ENCODE measurements around the gene COPZ2. TPM values are rescaled to one million over a fixed set of nuclear protein-coding genes. Genes with fewer than 3 reads are reported as not detected.
A peak's percentile ranks its signal among the peaks of the same experiment; 100 is the strongest.

COPZ2 gene
- polyA plus RNA-seq, 1 of the 3 experiments (the other 2 are of a cell fraction) = 36.9 TPM

DNA sequence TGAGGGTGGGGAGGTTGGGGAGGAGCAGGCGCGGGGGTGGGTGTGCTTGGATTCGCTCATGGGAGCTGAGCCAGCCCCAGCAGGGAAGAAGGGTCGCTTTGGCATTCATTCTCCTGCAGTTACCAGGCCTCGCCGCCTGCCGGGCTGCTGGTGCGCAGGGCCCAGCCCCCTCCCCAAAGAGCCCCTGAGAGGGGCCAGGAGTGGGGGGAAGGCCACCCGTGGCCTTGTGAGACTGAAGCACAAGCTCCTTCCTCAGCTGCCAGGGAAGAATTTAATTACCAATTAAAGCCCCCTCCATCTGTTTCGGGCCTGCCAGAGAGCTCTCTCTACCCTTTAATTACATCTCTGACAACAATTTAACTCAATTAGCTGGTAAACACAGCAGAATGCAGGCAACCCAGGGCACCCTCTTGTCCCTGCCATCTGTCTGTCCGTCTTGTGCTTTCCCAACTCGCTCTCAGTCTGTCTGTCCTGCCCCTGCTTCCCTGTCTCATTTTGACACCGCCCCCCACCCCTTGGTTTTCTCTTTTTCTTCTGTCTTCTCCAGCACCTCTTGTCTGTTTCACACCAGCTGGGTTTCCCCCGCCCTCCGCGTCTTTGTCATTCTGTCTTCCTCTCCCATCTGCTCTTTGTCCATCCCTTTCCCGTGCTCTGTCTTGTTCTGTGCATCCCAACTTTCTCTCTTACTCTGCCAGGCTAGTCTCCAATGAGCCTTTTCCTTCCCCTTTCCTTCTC, 34.0 kb downstream of the COPZ2 start (continued):
- no peak for TF ChIP-seq MEF2A (IDR thresholded peaks at IDR 0.05; ENCODE audit: borderline replicate concordance, low read depth)
- TF ChIP-seq, protein P1, sequence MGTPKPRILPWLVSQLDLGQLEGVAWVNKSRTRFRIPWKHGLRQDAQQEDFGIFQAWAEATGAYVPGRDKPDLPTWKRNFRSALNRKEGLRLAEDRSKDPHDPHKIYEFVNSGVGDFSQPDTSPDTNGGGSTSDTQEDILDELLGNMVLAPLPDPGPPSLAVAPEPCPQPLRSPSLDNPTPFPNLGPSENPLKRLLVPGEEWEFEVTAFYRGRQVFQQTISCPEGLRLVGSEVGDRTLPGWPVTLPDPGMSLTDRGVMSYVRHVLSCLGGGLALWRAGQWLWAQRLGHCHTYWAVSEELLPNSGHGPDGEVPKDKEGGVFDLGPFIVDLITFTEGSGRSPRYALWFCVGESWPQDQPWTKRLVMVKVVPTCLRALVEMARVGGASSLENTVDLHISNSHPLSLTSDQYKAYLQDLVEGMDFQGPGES (IDR thresholded peaks at IDR 0.05; ENCODE audit: low read depth, low read length) = no peak
- no peak for TF ChIP-seq TAF1 (IDR thresholded peaks at IDR 0.05; ENCODE audit: borderline replicate concordance, low read depth, low read length)
- peak; percentile 37; the same call in 1 of the 2 replicates for TF ChIP-seq TCF12 (IDR thresholded peaks at IDR 0.05)
- TF ChIP-seq, protein P2, sequence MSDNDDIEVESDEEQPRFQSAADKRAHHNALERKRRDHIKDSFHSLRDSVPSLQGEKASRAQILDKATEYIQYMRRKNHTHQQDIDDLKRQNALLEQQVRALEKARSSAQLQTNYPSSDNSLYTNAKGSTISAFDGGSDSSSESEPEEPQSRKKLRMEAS (IDR thresholded peaks at IDR 0.05; ENCODE audit: low read depth) = no peak
- peak; percentile 67; the same call in 1 of the 2 replicates for TF ChIP-seq TEAD4 (IDR thresholded peaks at IDR 0.05; ENCODE audit: borderline replicate concordance, insufficient read depth)
- TF ChIP-seq GATA2 (CRISPR knock-in tag; IDR thresholded peaks at IDR 0.05) = peak; percentile 62; the same call in 1 of the 2 replicates
- no peak for TF ChIP-seq YY1 (IDR thresholded peaks at IDR 0.05; ENCODE audit: low read depth)
- no peak for TF ChIP-seq RXRA (IDR thresholded peaks at IDR 0.05; ENCODE audit: borderline replicate concordance, low read depth)
- TF ChIP-seq GABPA (IDR thresholded peaks at IDR 0.05; ENCODE audit: low read depth) = no peak
- TF ChIP-seq NRF1 (IDR thresholded peaks at IDR 0.05; ENCODE audit: low read depth, low read length) = no peak

DNA sequence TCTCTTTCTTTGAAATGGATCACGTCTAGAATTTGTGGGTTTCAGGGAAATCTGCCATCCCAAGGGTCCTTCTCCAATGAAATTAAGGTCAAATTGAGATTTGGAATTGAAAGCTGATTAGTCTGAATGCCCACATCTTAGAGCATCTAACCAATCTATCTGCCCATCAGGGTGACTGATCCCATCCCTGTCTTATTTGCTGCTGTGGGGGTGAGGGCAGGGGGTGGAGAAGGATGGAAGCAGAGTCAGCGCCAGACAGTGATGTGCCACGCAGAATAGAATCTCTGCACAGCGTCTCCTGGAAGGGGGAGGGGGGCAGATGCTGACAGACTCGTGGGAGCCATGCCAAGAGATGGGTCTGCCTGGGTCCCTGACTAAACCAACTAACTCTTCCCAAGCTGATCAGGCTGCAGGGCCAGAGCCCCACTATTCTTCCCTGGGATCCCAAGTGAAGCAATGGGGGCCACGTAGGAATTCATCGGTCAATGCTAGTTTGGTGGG, 34.6 kb downstream of the COPZ2 start:
- Histone ChIP-seq H2AFZ (ENCODE audit: low read depth) (peak overlapping the region; percentile 91), H3K9me3 (no peaks in the 10 kb centered on the region), H3K4me2 (peak overlapping the region; percentile 72), H3K79me2 (ENCODE audit: insufficient read depth) (no peaks in the 10 kb centered on the region), H3K9me2 (no peaks in the 10 kb centered on the region), H4K20me1 (ENCODE audit: insufficient read depth) (no peaks in the 10 kb centered on the region), H3K4me3 (ENCODE audit: low read depth in 2 of 2, low read length in 1 of 2) (peak overlapping the region in 1 of 2 experiments; percentile 25; a peak in 3 of 4 replicates), H3K27ac (ENCODE audit: low read depth in 2 of 2, low read length in 1 of 2) (peak overlapping the region; percentile 99 to 100), H3K36me3 (replicated peaks in 1 of 2; ENCODE audit: control insufficient read depth in 1 of 2, insufficient read depth in 2 of 2, low read length in 1 of 2) (no peaks in the 10 kb centered on the region), H3F3A (replicated peaks; ENCODE audit: insufficient read depth) (peaks cover 44% of the 10 kb centered on the region), H3K9ac (peak overlapping the region; percentile 72), H3K4me1 (ENCODE audit: control insufficient read depth in 1 of 2, insufficient read depth in 2 of 2, low read depth in 1 of 2, low read length in 1 of 2) (peaks cover 61% of the 10 kb centered on the region in 2 experiments), H3K27me3 (ENCODE audit: insufficient read depth) (no peaks in the 10 kb centered on the region)
- ChIA-PET CTCF (interaction anchor here (1.4 to 41.8 kb wide), 8 partner anchors 9 to 95 kb away, joined by 4 to 1752 read pairs (median 16); partner anchors contain the start of gene CDK5RAP3), POLR2A (interaction anchor here (0.9 to 9.0 kb wide), 15 partner anchors 9 to 354 kb away, joined by 3 to 223 read pairs (median 10); partner anchors contain the start of genes CDK5RAP3, NFE2L1, PNPO and SP2)
- DNase-seq = peak; percentile 81
- TF ChIP-seq CHD2 (IDR thresholded peaks at IDR 0.05; ENCODE audit: low read length, partially characterized antibody) = peak; percentile 95
- TF ChIP-seq POLR2AphosphoS5 (IDR thresholded peaks at IDR 0.05; ENCODE audit: low read depth, low read length) = peak; percentile 27; the same call in 1 of the 2 replicates
- TF ChIP-seq TAF1 (IDR thresholded peaks at IDR 0.05; ENCODE audit: borderline replicate concordance, low read depth, low read length) = peak; percentile 3; the same call in 1 of the 2 replicates
- TF ChIP-seq TCF12 (IDR thresholded peaks at IDR 0.05) = peak; percentile 85
- TF ChIP-seq GATA2 (CRISPR knock-in tag; IDR thresholded peaks at IDR 0.05) = peak; percentile 98
- no peak for TF ChIP-seq SIN3A (IDR thresholded peaks at IDR 0.05; ENCODE audit: borderline replicate concordance, low read depth, low read length)
- TF ChIP-seq JUND (IDR thresholded peaks at IDR 0.05) = 0 out of 2 replicates have a peak, but pooled peaks have one; percentile 4
- TF ChIP-seq RAD21 (IDR thresholded peaks at IDR 0.05; ENCODE audit: low read length) = peak; percentile 28
- TF ChIP-seq FOXM1 (IDR thresholded peaks at IDR 0.05; ENCODE audit: low read depth) = no peak
- no peak for TF ChIP-seq MEF2A (IDR thresholded peaks at IDR 0.05; ENCODE audit: borderline replicate concordance, low read depth)
- TF ChIP-seq MXI1 (IDR thresholded peaks at IDR 0.05; ENCODE audit: low read depth, low read length) = peak; percentile 45; the same call in 1 of the 2 replicates
- peak; percentile 86 for TF ChIP-seq NFIC (IDR thresholded peaks at IDR 0.05; ENCODE audit: borderline replicate concordance)
- TF ChIP-seq TEAD4 (IDR thresholded peaks at IDR 0.05; ENCODE audit: borderline replicate concordance, insufficient read depth) = no peak
- no peak for TF ChIP-seq RXRA (IDR thresholded peaks at IDR 0.05; ENCODE audit: borderline replicate concordance, low read depth)
- TF ChIP-seq FOXJ3 (CRISPR knock-in tag; IDR thresholded peaks at IDR 0.05) = peak; percentile 89
- TF ChIP-seq GABPA (IDR thresholded peaks at IDR 0.05; ENCODE audit: low read depth) = no peak; the same call in 1 of the 2 replicates
- TF ChIP-seq, protein P2 (IDR thresholded peaks at IDR 0.05; ENCODE audit: low read depth) = peak; percentile 4; the same call in 1 of the 2 replicates
- TF ChIP-seq, protein P3, sequence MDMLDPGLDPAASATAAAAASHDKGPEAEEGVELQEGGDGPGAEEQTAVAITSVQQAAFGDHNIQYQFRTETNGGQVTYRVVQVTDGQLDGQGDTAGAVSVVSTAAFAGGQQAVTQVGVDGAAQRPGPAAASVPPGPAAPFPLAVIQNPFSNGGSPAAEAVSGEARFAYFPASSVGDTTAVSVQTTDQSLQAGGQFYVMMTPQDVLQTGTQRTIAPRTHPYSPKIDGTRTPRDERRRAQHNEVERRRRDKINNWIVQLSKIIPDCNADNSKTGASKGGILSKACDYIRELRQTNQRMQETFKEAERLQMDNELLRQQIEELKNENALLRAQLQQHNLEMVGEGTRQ (IDR thresholded peaks at IDR 0.05; ENCODE audit: borderline replicate concordance, low read depth, low read length) = no peak
- TF ChIP-seq, protein P4, sequence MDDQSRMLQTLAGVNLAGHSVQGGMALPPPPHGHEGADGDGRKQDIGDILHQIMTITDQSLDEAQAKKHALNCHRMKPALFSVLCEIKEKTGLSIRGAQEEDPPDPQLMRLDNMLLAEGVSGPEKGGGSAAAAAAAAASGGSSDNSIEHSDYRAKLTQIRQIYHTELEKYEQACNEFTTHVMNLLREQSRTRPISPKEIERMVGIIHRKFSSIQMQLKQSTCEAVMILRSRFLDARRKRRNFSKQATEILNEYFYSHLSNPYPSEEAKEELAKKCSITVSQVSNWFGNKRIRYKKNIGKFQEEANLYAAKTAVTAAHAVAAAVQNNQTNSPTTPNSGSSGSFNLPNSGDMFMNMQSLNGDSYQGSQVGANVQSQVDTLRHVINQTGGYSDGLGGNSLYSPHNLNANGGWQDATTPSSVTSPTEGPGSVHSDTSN (IDR thresholded peaks at IDR 0.05) = peak; percentile 87
- peak; percentile 89 for TF ChIP-seq RCOR1 (IDR thresholded peaks at IDR 0.05; ENCODE audit: low read length)
- TF ChIP-seq, protein P5, sequence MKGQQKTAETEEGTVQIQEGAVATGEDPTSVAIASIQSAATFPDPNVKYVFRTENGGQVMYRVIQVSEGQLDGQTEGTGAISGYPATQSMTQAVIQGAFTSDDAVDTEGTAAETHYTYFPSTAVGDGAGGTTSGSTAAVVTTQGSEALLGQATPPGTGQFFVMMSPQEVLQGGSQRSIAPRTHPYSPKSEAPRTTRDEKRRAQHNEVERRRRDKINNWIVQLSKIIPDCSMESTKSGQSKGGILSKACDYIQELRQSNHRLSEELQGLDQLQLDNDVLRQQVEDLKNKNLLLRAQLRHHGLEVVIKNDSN (IDR thresholded peaks at IDR 0.05; ENCODE audit: borderline replicate concordance, low read depth) = no peak
- TF ChIP-seq NRF1 (IDR thresholded peaks at IDR 0.05; ENCODE audit: low read depth, low read length) = no peak
- TF ChIP-seq EP300 (IDR thresholded peaks at IDR 0.05; ENCODE audit: borderline replicate concordance in 1 of 2, low read depth in 1 of 2, low read length in 1 of 2) = peak; percentile 30 to 93; a peak in 2 of 4 replicates
- 10% methylated on average over 7 of the region's 7 CpGs for WGBS (ENCODE audit: low lambda C conversion rate)

Measured in SK-N-SH (cell line).